Testis (tissue), 5 donors: ENCODE measurements around the gene ZNF512. TPM values are rescaled to one million over a fixed set of nuclear protein-coding genes. Genes with fewer than 3 reads are reported as not detected.
"Not testable (repeated sequence)": the region's sequence is repeated elsewhere in the genome, so short reads cannot be mapped to it uniquely, and the experiment has no call there.

Source experiments
- DNase-seq: peaks from one replicate; pipeline ENCODE4 v3.0.0-alpha.2; 2019
- H3K27ac ChIP-seq, 2 donors: fragments of 200-600 bp; sonication (generic); one replicate each; pipeline ENCODE4 v1.5.1; 2019
- H3K27me3 ChIP-seq: fragments of 200-600 bp; sonication (generic); one replicate; pipeline ENCODE4 v1.5.1; 2019
- H3K36me3 ChIP-seq: fragments of 200-600 bp; sonication (generic); one replicate; pipeline ENCODE4 v1.5.1; 2017; ENCODE audit warnings: low read depth; ENCODE audit errors: missing control alignments
- H3K4me1 ChIP-seq: fragments of 200-600 bp; sonication (generic); one replicate; pipeline ENCODE4 v1.5.1; 2019
- H3K4me3 ChIP-seq, 2 donors: fragments of 200-600 bp; sonication (generic); one replicate each; pipeline ENCODE4 v1.5.1; 2017 to 2019
- H3K9me3 ChIP-seq: fragments of 200-600 bp; sonication (generic); one replicate; pipeline ENCODE4 v1.5.1; 2017
- CTCF ChIP-seq, 3 experiments: fragments of 450-650 bp in 2 of 3; fragments of 200-600 bp in 1 of 3; sonication (generic) in 1 of 3; IDR thresholded peaks; one replicate each; pipeline ENCODE4 v1.5.1; 2016 to 2019; ENCODE audit warnings: antibody characterized with exemption in 3 of 3, mild to moderate bottlenecking in 2 of 3, moderate library complexity in 1 of 3
- POLR2A ChIP-seq: fragments of 450-650 bp; IDR thresholded peaks from one replicate; pipeline ENCODE4 v1.6.1; 2017; ENCODE audit warnings: antibody characterized with exemption, mild to moderate bottlenecking, moderate library complexity
- whole genome bisulfite sequencing, 2 donors: methylation state at CpG; one replicate each; pipeline ENCODE4 v1.1.5; 2018; 5-methylcytosine and 5-hydroxymethylcytosine counted together
- intact Hi-C: fragments of 100-400 bp; cut with DNase I; formaldehyde crosslinking; loops from one replicate; pipeline ENCODE4 v1.15.1; 2023; ENCODE audit warnings: low total_unique reads
- long read RNA-seq, 2 donors: transcript quantifications; one replicate each; lab custom pipeline, GENCODE V29; 2026
- polyA plus RNA-seq: library from polyadenylated mRNA; stranded (reverse); fragments of 350-450 nt; fragmentation: Illumina TruSeq; extraction: RNeasy Lipid Tissue Mini Kit (QIAGEN cat#74804); gene quantifications from one replicate; pipeline ENCODE4 v1.2.3, GENCODE V29; 2014; ENCODE audit warnings: low read depth, low replicate concordance; ENCODE audit not compliant: insufficient read depth
- total RNA-seq, 2 donors: library from RNA; depleted of rRNA; stranded (reverse); fragments of >200 nt; gene quantifications; one replicate each; pipeline ENCODE4 v1.2.3, GENCODE V29; 2016

The ZNF512 gene
- total RNA-seq (10 to 100 TPM; 60.6 to 64.9 TPM), polyA plus RNA-seq (33.6 TPM)
- long read RNA-seq, donor 1, partial matches to known transcripts = 0 of 7 reads
- long read RNA-seq, donor 1, other reads (novel, unspliced or antisense) = 0 of 7 reads
- long read RNA-seq, donor 2, partial matches to known transcripts = 0 of 5 reads
- long read RNA-seq, donor 2, other reads (novel, unspliced or antisense) = 0 of 5 reads

GRCh38 chr2:27582695-27583389 is at the start of gene ZNF512:
TSS of gene ZNF512 (plus strand) at chr2:27583042. CDS start at chr2:27583113, 71 bp downstream.
- H3K4me1 ChIP-seq = peaks cover 6% of the 10 kb centered on the region
- WGBS, 2 donors = 1% methylated on average over 31 to 38 of the region's 38 CpGs
- no peaks in the 10 kb centered on the region for H3K27me3 ChIP-seq
- peak within 1 kb of the TSS; percentile 64 to 77 for H3K27ac ChIP-seq
- peak within 1 kb of the TSS; percentile 67 to 77 for H3K4me3 ChIP-seq
- TF ChIP-seq CTCF (IDR thresholded peaks at IDR 0.05) = no peak
- TF ChIP-seq POLR2A = no peak
- intact Hi-C loops = no loop called here
- DNase-seq = peak; percentile 94
- no peaks in the 10 kb centered on the region for H3K9me3 ChIP-seq
- no peaks in the 10 kb centered on the region for H3K36me3 ChIP-seq

- no peak for DNase-seq
- Histone ChIP-seq H3K27me3 (no peaks in the 10 kb centered on the region), H3K4me1 (no peaks in the 10 kb centered on the region), H3K9me3 (no peaks in the 10 kb centered on the region), H3K27ac (no peak overlapping the region), H3K36me3 (no peaks in the 10 kb centered on the region), H3K4me3 (no peak overlapping the region)
- intact Hi-C loops = no loop called here
- 56 to 70% methylated on average over 4 of the region's 4 CpGs for WGBS, 2 donors
- TF ChIP-seq CTCF (IDR thresholded peaks at IDR 0.05) (no peak), POLR2A (no peak)
Measured at GRCh38 chr2:27537287-27537686, 45.6 kb upstream of the ZNF512 start.

GRCh38 chr2:27538839-27539450 is 43.9 kb upstream of the ZNF512 start:
- H3K4me3 ChIP-seq, H3K36me3 ChIP-seq, intact Hi-C loops, H3K4me1 ChIP-seq, H3K27ac ChIP-seq, H3K27me3 ChIP-seq, DNase-seq, H3K9me3 ChIP-seq: not testable (repeated sequence)
- WGBS, 2 donors = 25 to 58% methylated on average over 5 to 6 of the region's 6 CpGs

GRCh38 chr2:27539649-27540048 is 43.2 kb upstream of the ZNF512 start:
- 83% methylated on average over 6 of the region's 35 CpGs; no CpG with 5 or more reads in 1 of the 2 donors for WGBS, 2 donors
- H3K27ac ChIP-seq, DNase-seq, H3K9me3 ChIP-seq, H3K36me3 ChIP-seq, H3K4me3 ChIP-seq, H3K4me1 ChIP-seq, intact Hi-C loops, H3K27me3 ChIP-seq: not testable (repeated sequence)

- Histone ChIP-seq H3K27me3 (no peaks in the 10 kb centered on the region), H3K9me3 (no peaks in the 10 kb centered on the region), H3K36me3 (no peaks in the 10 kb centered on the region), H3K4me1 (no peaks in the 10 kb centered on the region), H3K27ac (no peak overlapping the region), H3K4me3 (no peak overlapping the region)
- 89 to 93% methylated on average over 6 of the region's 6 CpGs for WGBS, 2 donors
- DNase-seq = no peak
- no peak for TF ChIP-seq CTCF (IDR thresholded peaks at IDR 0.05)
- TF ChIP-seq POLR2A = no peak
- intact Hi-C loops = no loop called here
Measured at GRCh38 chr2:27544143-27544821, 38.6 kb upstream of the ZNF512 start.
